Retinal pigment epithelial cell (primary cell): ENCODE measurements around the gene IFI30.
A peak's percentile ranks its signal among the peaks of the same experiment; 100 is the strongest.

ENCODE experiments used
- DNase-seq: peaks from one replicate; pipeline ENCODE4 v3.0.0-alpha.2; 2010; ENCODE audit warnings: low read depth
- H3K4me3 ChIP-seq: 2 replicates; pipeline ENCODE4 v1.5.1; 2011; ENCODE audit warnings: mild to moderate bottlenecking, low read length, control low read depth, moderate library complexity
- TF ChIP-seq, protein P1 (sequence below): conservative IDR thresholded peaks from 2 replicates; pipeline ENCODE4 v1.5.1; 2011; ENCODE audit warnings: low read depth, low read length, control low read depth, inconsistent platforms

Gene IFI30

DNA sequence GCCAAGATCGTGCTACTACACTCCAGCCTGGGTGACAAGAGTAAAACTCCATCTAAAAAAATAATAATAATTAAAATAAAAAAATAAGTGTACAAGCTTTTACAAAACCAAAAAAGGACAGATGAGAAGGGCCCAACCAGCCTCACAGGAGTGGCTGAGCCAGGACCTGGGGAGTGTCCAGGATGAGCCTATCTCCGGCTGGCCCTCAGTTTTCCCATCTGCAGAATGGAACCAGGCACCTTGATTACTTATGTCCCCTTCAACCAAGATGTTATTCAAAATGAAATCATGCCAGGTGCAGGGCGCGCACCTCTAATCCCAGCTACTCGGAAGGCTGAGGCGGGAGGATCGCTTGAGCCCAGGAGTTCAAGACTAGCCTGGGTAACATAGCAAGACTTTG lies 9.5 kb upstream of the IFI30 start:
- TF ChIP-seq, protein P1, sequence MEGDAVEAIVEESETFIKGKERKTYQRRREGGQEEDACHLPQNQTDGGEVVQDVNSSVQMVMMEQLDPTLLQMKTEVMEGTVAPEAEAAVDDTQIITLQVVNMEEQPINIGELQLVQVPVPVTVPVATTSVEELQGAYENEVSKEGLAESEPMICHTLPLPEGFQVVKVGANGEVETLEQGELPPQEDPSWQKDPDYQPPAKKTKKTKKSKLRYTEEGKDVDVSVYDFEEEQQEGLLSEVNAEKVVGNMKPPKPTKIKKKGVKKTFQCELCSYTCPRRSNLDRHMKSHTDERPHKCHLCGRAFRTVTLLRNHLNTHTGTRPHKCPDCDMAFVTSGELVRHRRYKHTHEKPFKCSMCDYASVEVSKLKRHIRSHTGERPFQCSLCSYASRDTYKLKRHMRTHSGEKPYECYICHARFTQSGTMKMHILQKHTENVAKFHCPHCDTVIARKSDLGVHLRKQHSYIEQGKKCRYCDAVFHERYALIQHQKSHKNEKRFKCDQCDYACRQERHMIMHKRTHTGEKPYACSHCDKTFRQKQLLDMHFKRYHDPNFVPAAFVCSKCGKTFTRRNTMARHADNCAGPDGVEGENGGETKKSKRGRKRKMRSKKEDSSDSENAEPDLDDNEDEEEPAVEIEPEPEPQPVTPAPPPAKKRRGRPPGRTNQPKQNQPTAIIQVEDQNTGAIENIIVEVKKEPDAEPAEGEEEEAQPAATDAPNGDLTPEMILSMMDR = no peak
- no peak overlapping the region for H3K4me3 ChIP-seq
- no peak for DNase-seq

DNA sequence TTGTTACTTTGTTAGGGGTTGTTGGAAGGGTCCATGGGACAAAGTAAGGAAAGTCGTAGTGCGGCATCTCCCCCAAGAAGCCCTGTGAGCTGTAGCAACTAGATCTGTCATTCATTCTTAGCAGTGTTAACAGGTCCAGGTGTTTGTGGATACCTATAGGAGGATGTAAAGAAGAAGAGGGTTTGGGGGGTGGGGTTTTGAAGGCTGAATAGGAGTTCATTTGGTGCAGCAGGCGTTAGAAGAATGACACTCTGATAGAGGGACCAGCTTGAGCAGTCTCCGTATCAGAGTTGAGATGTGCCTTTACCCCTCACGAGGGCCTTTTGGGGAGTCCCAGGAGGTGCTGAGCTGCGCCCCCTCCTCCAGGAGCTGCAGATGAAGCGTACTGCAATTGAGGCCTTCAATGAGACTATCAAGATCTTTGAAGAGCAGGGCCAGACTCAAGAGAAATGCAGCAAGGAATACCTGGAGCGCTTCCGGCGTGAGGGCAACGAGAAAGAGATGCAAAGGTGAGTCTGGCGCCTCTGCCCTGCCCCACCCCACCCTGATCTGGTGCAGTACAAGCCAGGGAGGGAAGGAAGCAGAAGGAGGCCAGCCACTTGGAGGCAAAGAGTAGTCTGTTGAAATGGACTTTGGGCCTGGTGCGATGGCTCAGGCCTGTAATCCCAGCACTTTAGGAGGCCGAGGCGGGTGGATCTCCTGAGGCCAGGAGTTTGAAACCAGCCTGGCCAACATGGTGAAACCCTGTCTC lies 7.6 kb upstream of the IFI30 start:
- no peak overlapping the region for H3K4me3 ChIP-seq
- no peak for DNase-seq
- TF ChIP-seq, protein P1 = no peak

DNA sequence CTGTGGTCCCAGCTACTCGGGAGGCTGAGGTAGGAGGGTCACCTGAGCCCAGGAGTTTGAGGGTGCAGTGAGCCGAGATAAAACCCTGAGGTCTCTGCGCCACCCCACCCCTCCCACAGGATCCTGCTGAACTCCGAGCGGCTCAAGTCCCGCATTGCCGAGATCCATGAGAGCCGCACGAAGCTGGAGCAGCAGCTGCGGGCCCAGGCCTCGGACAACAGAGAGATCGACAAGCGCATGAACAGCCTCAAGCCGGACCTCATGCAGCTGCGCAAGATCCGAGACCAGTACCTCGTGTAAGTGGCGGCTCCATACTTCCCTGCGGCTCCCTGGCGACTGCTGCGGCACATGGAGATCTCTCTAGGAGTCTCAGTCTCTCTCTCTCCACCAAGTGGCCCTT lies 6.6 kb upstream of the IFI30 start:
- H3K4me3 ChIP-seq = no peak overlapping the region
- DNase-seq = no peak
- TF ChIP-seq, protein P1 = no peak

DNA sequence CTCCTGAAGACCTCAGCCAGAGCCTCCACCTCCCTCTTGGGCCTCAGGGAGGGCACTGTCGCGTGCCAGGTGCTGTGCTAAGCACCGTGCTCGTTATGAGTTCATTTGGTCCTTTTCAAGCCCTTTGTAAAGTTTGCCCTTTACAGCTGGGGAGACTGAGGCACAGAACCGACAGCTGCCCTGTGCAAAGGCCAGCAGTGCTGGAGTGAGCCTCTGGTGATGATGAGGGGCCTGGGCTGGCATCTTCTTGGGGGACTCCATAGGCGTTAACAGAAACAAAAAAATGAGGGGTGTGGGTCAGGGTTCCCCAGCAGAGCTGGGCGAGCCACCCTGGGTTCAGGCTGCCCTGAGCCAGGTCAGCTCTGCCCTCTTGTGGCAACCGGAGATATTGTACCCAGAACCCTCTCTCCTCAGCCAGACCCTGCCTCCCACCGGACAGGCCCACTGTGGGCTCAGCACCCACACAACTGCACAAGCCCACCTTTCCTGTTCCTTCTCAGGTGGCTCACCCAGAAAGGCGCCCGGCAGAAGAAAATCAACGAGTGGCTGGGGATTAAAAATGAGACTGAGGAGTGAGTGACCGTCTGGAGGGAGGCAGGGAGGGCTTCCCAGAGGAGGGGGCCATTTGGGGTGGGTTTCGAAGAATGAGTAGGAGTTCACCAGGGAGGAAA lies 5.5 kb upstream of the IFI30 start:
- no peak overlapping the region for H3K4me3 ChIP-seq
- TF ChIP-seq, protein P1 = peak; percentile 77
- no peak for DNase-seq

DNA sequence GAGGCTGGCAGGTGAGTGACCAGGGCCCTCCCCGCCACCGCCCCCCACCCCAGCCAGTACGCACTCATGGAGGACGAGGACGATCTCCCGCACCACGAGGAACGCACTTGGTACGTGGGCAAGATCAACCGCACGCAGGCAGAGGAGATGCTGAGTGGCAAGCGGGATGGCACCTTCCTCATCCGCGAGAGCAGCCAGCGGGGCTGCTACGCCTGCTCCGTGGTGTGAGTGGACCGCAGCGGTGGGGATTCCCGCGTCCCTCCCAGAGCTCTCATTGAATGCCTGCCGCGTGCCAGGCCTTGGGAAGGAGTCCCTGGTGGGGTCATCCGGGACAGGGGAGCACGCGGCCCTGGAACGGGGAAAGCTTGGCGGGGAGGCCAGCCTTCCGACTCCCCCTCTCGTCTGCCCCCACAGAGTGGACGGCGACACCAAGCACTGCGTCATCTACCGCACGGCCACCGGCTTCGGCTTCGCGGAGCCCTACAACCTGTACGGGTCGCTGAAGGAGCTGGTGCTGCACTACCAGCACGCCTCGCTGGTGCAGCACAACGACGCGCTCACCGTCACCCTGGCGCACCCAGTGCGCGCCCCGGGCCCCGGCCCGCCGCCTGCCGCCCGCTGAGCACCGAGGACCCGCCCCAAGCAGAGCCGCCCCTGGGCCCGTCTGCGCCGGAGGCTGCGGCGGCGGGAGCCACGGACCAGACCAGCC lies 4.8 kb upstream of the IFI30 start:
- TF ChIP-seq, protein P1 = no peak
- DNase-seq = no peak
- no peak overlapping the region for H3K4me3 ChIP-seq

DNA sequence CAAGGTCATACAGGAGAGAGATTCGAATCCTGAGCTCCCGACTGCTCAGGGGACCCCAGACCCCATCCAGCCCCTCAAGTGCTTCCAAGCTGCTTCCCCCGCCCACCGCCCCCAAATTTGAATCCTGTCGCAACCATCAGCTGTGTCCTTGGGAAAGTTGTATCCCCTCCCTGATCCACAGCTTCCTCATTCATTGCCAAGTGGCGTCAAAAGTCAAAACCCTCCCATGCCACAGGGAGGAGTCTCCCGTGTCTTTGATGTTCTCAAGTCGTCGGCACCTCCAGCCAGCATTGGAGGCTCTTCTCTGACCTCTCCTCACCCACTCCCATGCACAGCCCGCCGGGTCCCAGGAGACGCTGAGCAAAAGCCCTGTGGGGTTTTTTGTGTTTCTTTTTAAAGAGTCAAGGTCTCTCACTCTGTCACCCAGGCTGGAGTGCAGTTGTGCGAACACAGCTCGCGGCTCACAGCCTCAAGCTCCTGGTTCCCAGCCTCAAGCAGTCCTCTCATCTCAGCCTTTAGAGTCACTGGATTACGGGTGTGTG lies 2.8 kb upstream of the IFI30 start:
- TF ChIP-seq, protein P1 = no peak
- no peak overlapping the region for H3K4me3 ChIP-seq
- no peak for DNase-seq
